ENCODE measurements around the gene ALOX5AP.
"Not testable (repeated sequence)": the region's sequence is repeated elsewhere in the genome, so short reads cannot be mapped to it uniquely, and the experiment has no call there.

ALOX5AP gene

GRCh38 chr13:30744681-30745077 is 9.3 kb downstream of the ALOX5AP start:
- Histone ChIP-seq H4K20me1 (ENCODE audit: insufficient read depth, low read length) (no peaks in the 10 kb centered on the region), H3K27ac (ENCODE audit: low read length) (peak overlapping the region; percentile 80; the same call in 1 of the 2 replicates), H3K27me3 (replicated peaks; ENCODE audit: insufficient read depth, low read length) (no peaks in the 10 kb centered on the region), H3K9me2 (replicated peaks; ENCODE audit: insufficient read depth, low read length) (no peaks in the 10 kb centered on the region), H3K4me1 (ENCODE audit: low read length) (peaks cover 23% of the 10 kb centered on the region), H3K79me2 (ENCODE audit: low read length) (no peaks in the 10 kb centered on the region), H2AFZ (ENCODE audit: low read length) (peak overlapping the region; percentile 38; the same call in 1 of the 2 replicates), H3K36me3 (replicated peaks; ENCODE audit: insufficient read depth, low read length) (no peaks in the 10 kb centered on the region), H3K9ac (ENCODE audit: low read length) (peak overlapping the region; percentile 48; the same call in 1 of the 2 replicates), H3K4me3 (ENCODE audit: low read length) (no peak overlapping the region), H3K9me3 (replicated peaks; ENCODE audit: insufficient read depth, low read length) (no peaks in the 10 kb centered on the region), H3K4me2 (ENCODE audit: low read depth, low read length) (peak overlapping the region; percentile 56), H3F3A (ENCODE audit: insufficient read depth, low read length) (peaks cover 4% of the 10 kb centered on the region; the same call in 1 of the 2 replicates)
- TF ChIP-seq EZH2phosphoT487 (IDR thresholded peaks at IDR 0.05; ENCODE audit: low read length) = no peak
- TF ChIP-seq, protein P1, sequence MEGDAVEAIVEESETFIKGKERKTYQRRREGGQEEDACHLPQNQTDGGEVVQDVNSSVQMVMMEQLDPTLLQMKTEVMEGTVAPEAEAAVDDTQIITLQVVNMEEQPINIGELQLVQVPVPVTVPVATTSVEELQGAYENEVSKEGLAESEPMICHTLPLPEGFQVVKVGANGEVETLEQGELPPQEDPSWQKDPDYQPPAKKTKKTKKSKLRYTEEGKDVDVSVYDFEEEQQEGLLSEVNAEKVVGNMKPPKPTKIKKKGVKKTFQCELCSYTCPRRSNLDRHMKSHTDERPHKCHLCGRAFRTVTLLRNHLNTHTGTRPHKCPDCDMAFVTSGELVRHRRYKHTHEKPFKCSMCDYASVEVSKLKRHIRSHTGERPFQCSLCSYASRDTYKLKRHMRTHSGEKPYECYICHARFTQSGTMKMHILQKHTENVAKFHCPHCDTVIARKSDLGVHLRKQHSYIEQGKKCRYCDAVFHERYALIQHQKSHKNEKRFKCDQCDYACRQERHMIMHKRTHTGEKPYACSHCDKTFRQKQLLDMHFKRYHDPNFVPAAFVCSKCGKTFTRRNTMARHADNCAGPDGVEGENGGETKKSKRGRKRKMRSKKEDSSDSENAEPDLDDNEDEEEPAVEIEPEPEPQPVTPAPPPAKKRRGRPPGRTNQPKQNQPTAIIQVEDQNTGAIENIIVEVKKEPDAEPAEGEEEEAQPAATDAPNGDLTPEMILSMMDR (IDR thresholded peaks at IDR 0.05; ENCODE audit: low read length) = no peak
- no peak for TF ChIP-seq EZH2 (optimal IDR thresholded peaks at IDR 0.05; ENCODE audit: low read depth, low read length)
- DNase-seq = peak; percentile 16

DNA sequence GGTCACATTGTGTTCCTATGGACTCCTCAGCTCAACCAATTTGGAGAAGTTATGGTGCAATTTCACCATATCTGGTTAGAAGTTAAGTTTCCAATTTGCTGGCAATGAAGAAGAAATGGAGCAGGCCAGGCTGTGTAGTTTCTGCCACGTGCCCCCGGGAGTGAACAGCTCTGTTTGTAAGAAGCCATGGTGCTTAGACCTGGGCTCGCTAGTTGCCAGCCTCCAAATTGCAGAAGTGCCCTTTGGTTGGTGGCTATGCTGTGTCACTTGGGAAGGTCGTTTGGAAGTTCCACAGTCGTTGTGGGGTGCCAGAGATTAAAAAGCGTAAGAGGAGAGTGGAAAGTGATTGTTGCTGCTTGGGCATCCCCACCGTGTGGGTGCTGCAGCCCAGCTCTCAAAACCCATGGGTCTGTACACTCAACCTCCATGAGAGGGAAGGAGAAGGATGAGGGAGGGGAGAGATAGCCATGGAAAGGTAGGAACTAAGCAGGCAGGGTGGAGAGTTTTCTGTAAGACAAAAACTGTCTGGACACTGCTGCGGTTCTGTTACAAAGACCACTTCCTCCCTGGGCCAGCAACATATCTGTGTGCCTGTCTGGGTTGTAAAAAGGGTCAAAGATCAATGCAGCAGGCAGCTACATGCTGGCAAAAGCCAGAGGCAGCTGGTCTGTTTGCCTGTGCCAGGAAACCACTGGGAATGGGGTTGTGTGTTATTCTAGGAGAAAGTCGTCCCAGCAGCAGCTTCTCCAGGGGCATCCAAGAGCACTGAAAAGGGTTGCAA is 10.8 kb downstream of the ALOX5AP start:
- H3F3A ChIP-seq (ENCODE audit: insufficient read depth, low read length) = peaks cover 4% of the 10 kb centered on the region; the same call in 1 of the 2 replicates
- DNase-seq = no peak
- no peak overlapping the region for H3K27ac ChIP-seq (ENCODE audit: low read length)
- H3K9me3 ChIP-seq (replicated peaks; ENCODE audit: insufficient read depth, low read length) = no peaks in the 10 kb centered on the region
- no peaks in the 10 kb centered on the region for H3K79me2 ChIP-seq (ENCODE audit: low read length)
- no peak overlapping the region for H2AFZ ChIP-seq (ENCODE audit: low read length)
- no peak overlapping the region for H3K9ac ChIP-seq (ENCODE audit: low read length)
- H3K4me1 ChIP-seq (ENCODE audit: low read length) = peaks cover 23% of the 10 kb centered on the region
- TF ChIP-seq EZH2 (optimal IDR thresholded peaks at IDR 0.05; ENCODE audit: low read depth, low read length) (no peak), EZH2phosphoT487 (IDR thresholded peaks at IDR 0.05; ENCODE audit: low read length) (no peak)
- TF ChIP-seq, protein P1 (IDR thresholded peaks at IDR 0.05; ENCODE audit: low read length) = no peak
- no peaks in the 10 kb centered on the region for H4K20me1 ChIP-seq (ENCODE audit: insufficient read depth, low read length)
- H3K4me2 ChIP-seq (ENCODE audit: low read depth, low read length) = no peak overlapping the region
- no peak overlapping the region for H3K4me3 ChIP-seq (ENCODE audit: low read length)
- no peaks in the 10 kb centered on the region for H3K36me3 ChIP-seq (replicated peaks; ENCODE audit: insufficient read depth, low read length)
- no peaks in the 10 kb centered on the region for H3K27me3 ChIP-seq (replicated peaks; ENCODE audit: insufficient read depth, low read length)
- H3K9me2 ChIP-seq (replicated peaks; ENCODE audit: insufficient read depth, low read length) = no peaks in the 10 kb centered on the region

- H3K27me3 ChIP-seq (replicated peaks; ENCODE audit: insufficient read depth, low read length) = no peaks in the 10 kb centered on the region
- H2AFZ ChIP-seq (ENCODE audit: low read length) = no peak overlapping the region
- H4K20me1 ChIP-seq (ENCODE audit: insufficient read depth, low read length) = no peaks in the 10 kb centered on the region
- no peak overlapping the region for H3K4me2 ChIP-seq (ENCODE audit: low read depth, low read length)
- H3K79me2 ChIP-seq (ENCODE audit: low read length) = no peaks in the 10 kb centered on the region
- TF ChIP-seq EZH2phosphoT487 (IDR thresholded peaks at IDR 0.05; ENCODE audit: low read length) = no peak
- TF ChIP-seq, protein P1 (IDR thresholded peaks at IDR 0.05; ENCODE audit: low read length) = no peak
- no peak for TF ChIP-seq EZH2 (optimal IDR thresholded peaks at IDR 0.05; ENCODE audit: low read depth, low read length)
- H3K27ac ChIP-seq (ENCODE audit: low read length) = no peak overlapping the region
- peaks cover 23% of the 10 kb centered on the region for H3K4me1 ChIP-seq (ENCODE audit: low read length)
- DNase-seq = no peak
- peaks cover 4% of the 10 kb centered on the region; the same call in 1 of the 2 replicates for H3F3A ChIP-seq (ENCODE audit: insufficient read depth, low read length)
- no peaks in the 10 kb centered on the region for H3K9me2 ChIP-seq (replicated peaks; ENCODE audit: insufficient read depth, low read length)
- no peak overlapping the region for H3K4me3 ChIP-seq (ENCODE audit: low read length)
- no peaks in the 10 kb centered on the region for H3K36me3 ChIP-seq (replicated peaks; ENCODE audit: insufficient read depth, low read length)
- no peaks in the 10 kb centered on the region for H3K9me3 ChIP-seq (replicated peaks; ENCODE audit: insufficient read depth, low read length)
- H3K9ac ChIP-seq (ENCODE audit: low read length) = no peak overlapping the region
Measured at GRCh38 chr13:30746791-30747190, 11.4 kb downstream of the ALOX5AP start.

DNA sequence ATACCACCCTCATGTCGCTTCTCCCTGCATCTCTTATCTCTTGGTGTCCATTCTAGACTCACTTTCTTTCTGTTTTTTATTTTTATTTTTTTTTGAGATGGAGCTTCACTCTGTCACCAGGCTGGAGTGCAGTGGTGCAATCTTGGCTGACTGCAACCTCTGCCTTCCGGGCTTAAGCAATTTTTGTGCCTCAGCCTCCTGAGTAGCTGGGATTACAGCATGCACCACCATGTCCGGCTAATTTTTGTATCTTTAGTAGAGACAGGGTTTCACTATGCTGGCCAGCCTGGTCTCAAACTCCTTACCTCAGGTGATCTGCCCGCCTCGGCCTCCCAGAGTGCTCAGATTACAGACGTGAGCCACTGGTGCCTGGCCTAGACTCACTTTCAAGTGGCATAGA is 12.5 kb downstream of the ALOX5AP start:
- not testable (repeated sequence) for H3K4me3 ChIP-seq (ENCODE audit: low read length); DNase-seq; H2AFZ ChIP-seq (ENCODE audit: low read length); H3K9ac ChIP-seq (ENCODE audit: low read length); H3K9me3 ChIP-seq (replicated peaks; ENCODE audit: insufficient read depth, low read length); H3K9me2 ChIP-seq (replicated peaks; ENCODE audit: insufficient read depth, low read length); H3K4me2 ChIP-seq (ENCODE audit: low read depth, low read length); H3K79me2 ChIP-seq (ENCODE audit: low read length); H3F3A ChIP-seq (ENCODE audit: insufficient read depth, low read length); H3K27me3 ChIP-seq (replicated peaks; ENCODE audit: insufficient read depth, low read length); H3K36me3 ChIP-seq (replicated peaks; ENCODE audit: insufficient read depth, low read length); H3K27ac ChIP-seq (ENCODE audit: low read length); H4K20me1 ChIP-seq (ENCODE audit: insufficient read depth, low read length)
- peaks cover 23% of the 10 kb centered on the region for H3K4me1 ChIP-seq (ENCODE audit: low read length)

Measured in MM.1S (cell line).